ENCODE data around the gene TLN1. TPM values are rescaled to one million over a fixed set of nuclear protein-coding genes. Genes with fewer than 3 reads are reported as not detected.
A peak's percentile ranks its signal among the peaks of the same experiment; 100 is the strongest.

TLN1 gene
- total RNA-seq, 1 donor = 287 TPM

DNA sequence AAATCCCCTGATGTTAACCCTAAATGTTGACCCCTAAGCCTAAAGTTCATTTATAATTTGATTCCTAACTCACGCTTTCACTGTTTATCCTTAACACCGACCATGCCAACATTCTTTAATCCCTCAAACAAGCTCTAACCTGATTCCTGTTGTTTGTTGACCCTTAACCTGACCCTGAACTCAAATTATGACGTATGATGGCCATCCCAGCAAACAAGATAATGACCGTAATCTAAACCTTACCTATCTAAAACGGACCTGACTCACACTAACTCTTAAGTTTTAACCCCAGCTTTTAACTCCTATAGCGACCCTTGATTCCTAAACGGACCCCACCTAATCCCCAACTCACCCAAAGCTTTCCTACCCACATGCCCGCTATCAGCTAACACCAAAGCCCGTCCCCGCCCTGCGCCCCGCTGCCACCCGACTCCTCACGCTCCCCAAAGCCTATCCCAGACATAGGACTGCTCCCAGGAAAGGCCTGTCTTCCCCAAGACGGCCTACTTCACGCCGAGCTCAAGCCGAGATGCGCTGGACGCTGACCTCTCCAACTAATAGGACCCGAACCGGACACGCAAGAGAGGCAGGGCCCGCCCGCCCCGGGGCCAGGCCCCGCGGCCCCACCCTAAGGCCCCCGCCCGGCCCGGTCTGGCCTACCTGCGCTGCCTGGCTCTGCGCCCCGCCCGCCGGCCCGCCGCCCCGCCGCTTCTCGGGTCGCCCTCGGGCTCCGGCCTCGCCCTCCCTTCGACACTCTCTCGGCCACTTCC is 395 bp downstream of the TLN1 start:
- H3K4me3 ChIP-seq (ENCODE audit: low read depth, low read length) = peak overlapping the region; percentile 98
- DNase-seq (ENCODE audit: low read depth) = peak; percentile 52
- TF ChIP-seq, protein P1, sequence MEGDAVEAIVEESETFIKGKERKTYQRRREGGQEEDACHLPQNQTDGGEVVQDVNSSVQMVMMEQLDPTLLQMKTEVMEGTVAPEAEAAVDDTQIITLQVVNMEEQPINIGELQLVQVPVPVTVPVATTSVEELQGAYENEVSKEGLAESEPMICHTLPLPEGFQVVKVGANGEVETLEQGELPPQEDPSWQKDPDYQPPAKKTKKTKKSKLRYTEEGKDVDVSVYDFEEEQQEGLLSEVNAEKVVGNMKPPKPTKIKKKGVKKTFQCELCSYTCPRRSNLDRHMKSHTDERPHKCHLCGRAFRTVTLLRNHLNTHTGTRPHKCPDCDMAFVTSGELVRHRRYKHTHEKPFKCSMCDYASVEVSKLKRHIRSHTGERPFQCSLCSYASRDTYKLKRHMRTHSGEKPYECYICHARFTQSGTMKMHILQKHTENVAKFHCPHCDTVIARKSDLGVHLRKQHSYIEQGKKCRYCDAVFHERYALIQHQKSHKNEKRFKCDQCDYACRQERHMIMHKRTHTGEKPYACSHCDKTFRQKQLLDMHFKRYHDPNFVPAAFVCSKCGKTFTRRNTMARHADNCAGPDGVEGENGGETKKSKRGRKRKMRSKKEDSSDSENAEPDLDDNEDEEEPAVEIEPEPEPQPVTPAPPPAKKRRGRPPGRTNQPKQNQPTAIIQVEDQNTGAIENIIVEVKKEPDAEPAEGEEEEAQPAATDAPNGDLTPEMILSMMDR (IDR thresholded peaks at IDR 0.05; ENCODE audit: insufficient read depth, low read length) = no peak

DNA sequence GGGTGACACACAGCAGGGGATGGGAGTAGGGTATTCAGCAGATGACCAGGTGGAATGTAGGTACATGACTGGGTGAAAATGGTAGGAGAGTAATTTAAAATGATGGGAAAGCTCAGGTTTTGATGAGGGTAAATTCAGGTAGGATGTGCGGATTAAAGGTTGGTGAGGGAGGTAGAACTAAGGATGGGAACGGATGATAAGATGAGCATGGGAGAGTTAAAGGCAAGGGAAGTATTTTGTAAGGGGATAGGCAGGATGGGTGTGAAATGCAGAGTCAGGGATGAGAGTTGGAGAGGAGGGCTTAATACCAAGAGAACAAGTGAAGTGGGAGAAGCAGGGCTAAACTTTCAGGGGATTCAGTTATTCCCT is 1.5 kb downstream of the TLN1 start:
- no peak for DNase-seq (ENCODE audit: low read depth)
- TF ChIP-seq, protein P1 (IDR thresholded peaks at IDR 0.05; ENCODE audit: insufficient read depth, low read length) = peak; percentile 0
- peak overlapping the region; percentile 98 for H3K4me3 ChIP-seq (ENCODE audit: low read depth, low read length)

DNA sequence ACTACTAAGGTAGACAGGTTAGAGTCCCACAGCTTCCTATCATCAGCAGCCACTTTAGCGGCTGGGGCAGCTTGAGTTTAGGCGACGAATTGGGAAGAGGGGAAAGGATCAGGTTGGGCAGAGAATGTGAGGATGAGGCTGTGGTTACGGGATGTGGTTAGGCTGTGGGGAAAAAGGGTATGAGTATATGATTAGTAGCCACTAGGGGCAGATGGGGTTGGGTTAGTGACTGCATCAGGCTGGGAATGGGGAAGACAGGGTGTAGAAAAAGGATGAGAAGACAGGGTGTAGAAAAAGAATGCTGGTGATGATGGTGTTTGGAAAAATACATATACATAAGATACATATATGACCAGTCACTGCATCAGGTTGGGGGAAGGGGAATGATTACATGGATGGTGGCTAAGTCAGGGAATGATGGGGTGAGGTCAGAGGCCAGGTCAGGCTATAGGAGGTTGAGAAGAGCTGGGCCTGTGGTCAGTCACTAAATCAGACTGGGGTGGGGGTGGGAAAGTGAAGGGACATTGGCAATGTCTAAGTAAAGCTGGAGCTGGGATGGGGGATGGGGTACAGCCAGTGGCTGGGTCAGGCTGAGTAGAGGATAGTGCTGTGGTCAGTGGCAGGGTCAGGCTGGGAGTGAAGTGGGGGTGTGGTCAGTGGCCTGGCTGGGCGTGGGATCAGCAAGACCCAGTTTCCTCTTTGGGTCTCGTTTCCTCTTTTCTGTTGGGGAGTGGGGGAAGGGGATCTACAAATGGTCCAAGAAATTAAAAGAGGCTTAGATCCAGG is 2.1 kb downstream of the TLN1 start:
- peak overlapping the region; percentile 98 for H3K4me3 ChIP-seq (ENCODE audit: low read depth, low read length)
- DNase-seq (ENCODE audit: low read depth) = peak; percentile 80
- TF ChIP-seq, protein P1 (IDR thresholded peaks at IDR 0.05; ENCODE audit: insufficient read depth, low read length) = peak; percentile 77

DNA sequence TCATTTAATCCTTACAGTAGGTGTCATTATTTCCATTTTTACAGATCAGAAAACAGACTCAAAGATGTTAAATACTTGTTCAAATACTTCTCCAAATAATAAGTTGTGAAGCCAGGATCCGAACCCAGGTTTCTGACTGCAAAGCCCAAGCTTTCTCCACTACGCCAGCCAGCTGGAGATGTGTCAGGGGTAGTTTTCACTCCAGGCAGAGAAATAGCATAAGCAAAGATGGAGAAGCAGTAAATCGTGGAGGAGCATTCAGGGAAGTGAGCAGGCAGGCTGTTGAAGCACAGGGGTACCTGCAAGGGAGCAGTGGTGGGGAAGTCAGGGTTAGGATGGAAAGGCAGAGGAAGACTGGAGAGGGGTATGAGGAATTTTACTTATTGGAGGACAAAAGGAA is 2.9 kb downstream of the TLN1 start:
- TF ChIP-seq, protein P1 (IDR thresholded peaks at IDR 0.05; ENCODE audit: insufficient read depth, low read length) = no peak
- DNase-seq (ENCODE audit: low read depth) = peak; percentile 34
- peak overlapping the region; percentile 98 for H3K4me3 ChIP-seq (ENCODE audit: low read depth, low read length)

DNA sequence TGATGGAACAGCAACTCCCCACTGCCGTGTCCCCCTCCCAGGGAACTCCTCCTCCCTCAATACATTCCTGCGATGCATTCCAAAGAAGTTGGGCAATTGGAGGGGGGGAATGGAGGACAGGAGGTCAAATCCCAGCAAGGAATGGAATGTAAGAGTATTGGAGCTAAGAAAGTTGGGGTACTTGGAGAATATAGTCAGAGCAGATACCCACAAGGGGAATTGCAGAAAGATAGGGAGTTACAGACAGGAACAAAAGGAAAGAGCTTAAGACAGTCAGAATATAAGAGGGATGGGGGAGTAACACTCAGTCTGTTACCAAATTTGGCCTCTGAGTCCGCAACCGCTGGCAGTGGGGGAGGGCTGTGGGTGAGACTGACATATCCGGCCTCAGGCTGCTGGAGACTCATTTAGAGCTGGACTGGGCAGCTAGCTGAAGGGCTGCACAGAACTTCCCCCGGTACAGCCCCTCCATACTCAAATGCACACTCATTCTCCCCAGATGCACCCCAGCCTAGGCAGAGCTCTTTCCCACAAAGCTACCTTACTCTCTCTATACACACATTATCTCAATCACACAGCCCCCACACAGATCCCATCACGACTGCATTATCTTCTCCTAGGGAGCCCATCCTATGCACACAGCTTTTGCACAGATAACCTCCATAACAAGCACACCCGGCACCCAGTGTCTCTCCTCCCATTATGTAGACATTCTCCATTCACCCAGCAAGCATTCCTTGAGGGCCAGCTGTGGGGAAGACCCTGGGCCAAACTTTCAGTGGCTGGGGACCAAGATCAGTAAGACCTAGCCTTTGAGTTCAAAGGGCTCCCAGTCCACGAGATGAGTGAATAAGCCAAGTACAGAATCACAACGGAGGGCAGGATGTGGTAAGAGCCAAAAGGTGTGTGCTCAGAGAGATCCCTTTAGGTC is 3.7 kb downstream of the TLN1 start:
- TF ChIP-seq, protein P1 (IDR thresholded peaks at IDR 0.05; ENCODE audit: insufficient read depth, low read length) = no peak
- peak; percentile 94 for DNase-seq (ENCODE audit: low read depth)
- peak overlapping the region; percentile 98 for H3K4me3 ChIP-seq (ENCODE audit: low read depth, low read length)

DNA sequence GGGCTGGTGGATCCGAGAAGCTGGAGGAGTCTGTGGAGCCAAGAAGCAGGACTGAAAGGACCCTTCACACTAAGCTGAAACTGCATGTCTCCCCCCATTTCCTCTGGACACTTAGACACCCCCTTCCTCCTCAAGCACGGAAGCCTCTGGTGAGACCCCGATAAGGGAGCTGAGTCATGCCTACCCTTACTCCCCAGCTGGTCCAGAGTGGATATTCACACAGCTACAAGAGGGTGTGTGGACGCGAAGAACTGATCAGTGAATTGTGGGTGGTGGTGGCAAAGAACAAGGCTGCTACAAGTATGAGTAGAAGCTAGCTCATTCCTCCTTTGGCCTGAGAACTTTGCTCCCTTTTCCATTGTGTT is 4.3 kb downstream of the TLN1 start:
- no peak for DNase-seq (ENCODE audit: low read depth)
- TF ChIP-seq, protein P1 (IDR thresholded peaks at IDR 0.05; ENCODE audit: insufficient read depth, low read length) = no peak
- H3K4me3 ChIP-seq (ENCODE audit: low read depth, low read length) = peak overlapping the region; percentile 98

Data from fibroblast of the aortic adventitia (primary cell).